GM13977 (cell line): ENCODE data around the gene CSF3.
"Not testable (repeated sequence)": the region's sequence is repeated elsewhere in the genome, so short reads cannot be mapped to it uniquely, and the experiment has no call there.

Experiments used
- DNase-seq: peaks from one replicate; pipeline ENCODE4 v3.0.0; 2012; ENCODE audit warnings: low spot score
- in situ Hi-C: fragments of 300-500 bp; cut with MboI; formaldehyde crosslinking; loops from one replicate; pipeline ENCODE4 v1.12.0; 2022; ENCODE audit warnings: low sequenced_read_pairs, low pct_unique_long_range_greater_than_20kb, mixed read lengths, inconsistent platforms; ENCODE audit not compliant: unreplicated experiment
- TF ChIP-seq, protein P1 (sequence below): IDR thresholded peaks from 2 replicates; pipeline ENCODE4 v1.5.1; 2012; ENCODE audit warnings: mild to moderate bottlenecking, control low read depth; ENCODE audit not compliant: insufficient read depth; ENCODE audit errors: extremely low read depth, missing control alignments

CSF3 gene

DNA sequence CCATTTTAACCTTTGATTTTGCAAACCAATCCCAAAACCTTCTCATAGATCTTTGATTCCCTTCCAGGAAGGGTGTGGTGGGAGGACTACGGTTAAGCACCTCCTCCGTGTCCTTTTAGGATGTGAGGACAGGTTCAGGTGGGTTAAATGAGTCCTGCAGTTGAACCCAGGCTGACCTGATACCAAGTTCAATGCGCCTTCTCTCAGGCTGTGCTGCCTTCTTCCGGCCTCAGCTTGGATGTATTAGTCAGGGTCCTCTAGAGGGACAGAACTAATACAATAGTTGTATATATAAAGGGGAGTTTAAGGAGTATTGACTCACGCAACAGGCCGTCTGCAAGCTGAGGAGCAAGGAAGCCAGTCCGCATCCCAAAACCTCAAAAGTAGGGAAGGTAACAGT, 10.5 kb upstream of the CSF3 start:
- TF ChIP-seq, protein P1, sequence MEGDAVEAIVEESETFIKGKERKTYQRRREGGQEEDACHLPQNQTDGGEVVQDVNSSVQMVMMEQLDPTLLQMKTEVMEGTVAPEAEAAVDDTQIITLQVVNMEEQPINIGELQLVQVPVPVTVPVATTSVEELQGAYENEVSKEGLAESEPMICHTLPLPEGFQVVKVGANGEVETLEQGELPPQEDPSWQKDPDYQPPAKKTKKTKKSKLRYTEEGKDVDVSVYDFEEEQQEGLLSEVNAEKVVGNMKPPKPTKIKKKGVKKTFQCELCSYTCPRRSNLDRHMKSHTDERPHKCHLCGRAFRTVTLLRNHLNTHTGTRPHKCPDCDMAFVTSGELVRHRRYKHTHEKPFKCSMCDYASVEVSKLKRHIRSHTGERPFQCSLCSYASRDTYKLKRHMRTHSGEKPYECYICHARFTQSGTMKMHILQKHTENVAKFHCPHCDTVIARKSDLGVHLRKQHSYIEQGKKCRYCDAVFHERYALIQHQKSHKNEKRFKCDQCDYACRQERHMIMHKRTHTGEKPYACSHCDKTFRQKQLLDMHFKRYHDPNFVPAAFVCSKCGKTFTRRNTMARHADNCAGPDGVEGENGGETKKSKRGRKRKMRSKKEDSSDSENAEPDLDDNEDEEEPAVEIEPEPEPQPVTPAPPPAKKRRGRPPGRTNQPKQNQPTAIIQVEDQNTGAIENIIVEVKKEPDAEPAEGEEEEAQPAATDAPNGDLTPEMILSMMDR = no peak
- no peak for DNase-seq
- in situ Hi-C loops = no loop called here

DNA sequence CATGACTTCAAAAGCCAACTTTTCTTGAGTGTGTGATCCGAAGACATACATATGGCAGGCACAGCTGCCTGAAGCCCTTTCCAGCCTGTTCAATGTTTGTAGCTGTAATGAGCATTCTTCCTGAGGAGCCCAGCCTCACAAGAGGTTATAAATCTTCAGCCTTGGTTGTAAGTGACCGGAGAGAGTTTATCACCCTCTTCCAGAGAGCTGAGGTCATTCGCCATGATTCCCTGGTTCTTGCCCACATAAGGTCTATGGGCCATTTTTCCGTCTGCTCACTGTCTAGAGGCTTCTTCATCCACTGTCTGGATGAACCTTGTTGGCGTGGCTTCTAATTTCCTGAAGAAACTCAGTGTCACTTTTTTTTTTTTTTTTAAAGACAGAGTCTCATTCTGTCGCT, 9.7 kb upstream of the CSF3 start:
- DNase-seq = no peak
- in situ Hi-C loops = no loop called here
- TF ChIP-seq, protein P1 = no peak

DNA sequence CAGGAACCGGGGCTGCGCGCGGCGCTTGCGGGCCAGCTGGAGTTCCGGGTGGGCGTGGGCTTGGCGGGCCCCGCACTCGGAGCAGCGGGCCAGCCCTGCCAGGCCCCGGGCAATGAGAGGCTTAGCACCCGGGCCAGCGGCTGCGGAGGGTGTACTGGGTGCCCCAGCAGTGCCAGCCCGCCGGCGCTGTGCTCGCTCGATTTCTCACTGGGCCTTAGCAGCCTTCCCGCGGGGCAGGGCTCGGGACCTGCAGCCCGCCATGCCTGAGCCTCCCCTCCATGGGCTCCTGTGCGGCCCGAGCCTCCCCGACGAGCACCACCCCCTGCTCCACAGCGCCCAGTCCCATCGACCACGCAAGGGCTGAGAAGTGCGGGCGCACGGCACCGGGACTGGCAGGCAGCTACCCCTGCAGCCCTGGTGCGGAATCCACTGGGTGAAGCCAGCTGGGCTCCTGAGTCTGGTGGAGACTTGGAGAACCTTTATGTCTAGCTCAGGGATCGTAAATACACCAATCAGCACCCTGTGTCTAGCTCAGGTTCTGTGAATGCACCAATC, 4.2 kb upstream of the CSF3 start:
- in situ Hi-C loops, DNase-seq: not testable (repeated sequence)

DNA sequence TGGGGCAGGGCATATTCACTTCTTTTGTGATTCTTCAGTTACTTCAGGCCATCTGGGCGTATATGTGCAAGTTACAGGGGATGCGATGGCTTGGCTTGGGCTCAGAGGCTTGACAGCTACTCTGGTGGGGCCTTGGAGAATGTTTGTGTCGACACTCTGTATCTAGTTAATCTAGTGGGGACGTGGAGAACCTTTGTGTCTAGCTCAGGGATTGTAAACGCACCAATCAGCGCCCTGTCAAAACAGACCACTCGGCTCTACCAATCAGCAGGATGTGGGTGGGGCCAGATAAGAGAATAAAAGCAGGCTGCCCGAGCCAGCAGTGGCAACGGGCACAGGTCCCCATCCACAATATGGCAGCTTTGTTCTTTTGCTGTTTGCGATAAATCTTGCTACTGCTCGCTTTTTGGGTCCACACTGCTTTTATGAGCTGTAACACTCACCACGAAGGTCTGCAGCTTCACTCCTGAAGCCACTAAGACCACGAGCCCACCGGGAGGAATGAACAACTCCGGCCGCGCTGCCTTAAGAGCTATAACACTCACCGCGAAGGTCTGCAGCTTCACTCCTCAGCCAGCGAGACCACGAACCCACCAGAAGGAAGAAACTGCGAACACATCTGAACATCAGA, 3.1 kb upstream of the CSF3 start:
- DNase-seq, in situ Hi-C loops: not testable (repeated sequence)

DNA sequence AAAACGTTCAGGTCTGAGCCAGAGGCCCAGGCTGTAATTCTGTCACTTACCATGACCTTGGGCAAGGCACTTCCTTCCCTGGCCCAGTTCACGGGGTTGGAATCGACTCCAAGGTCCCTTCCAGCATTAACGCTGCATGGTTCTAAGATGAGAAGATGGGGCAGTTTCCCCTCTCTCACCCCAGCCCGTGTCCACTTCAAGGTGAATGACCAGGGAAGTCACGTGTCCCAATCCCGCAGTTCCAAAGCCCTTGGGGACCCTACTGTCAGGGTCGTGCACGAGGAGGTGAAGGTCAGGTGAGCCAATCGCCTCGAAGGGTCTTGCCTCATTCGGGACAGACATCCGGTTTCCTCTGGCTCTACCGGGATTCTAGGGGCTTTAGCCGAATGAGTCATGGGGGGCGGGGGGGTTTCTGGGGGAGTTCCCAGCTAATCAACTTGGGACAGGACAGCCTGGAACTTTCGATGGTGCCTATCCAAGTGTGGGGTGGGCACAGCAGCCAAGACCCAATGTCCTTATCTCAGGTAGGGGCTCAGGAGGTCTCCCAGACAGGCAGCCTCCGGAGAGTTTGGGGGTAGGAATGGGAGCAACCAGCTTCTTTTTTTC, 762 bp upstream of the CSF3 start:
- TF ChIP-seq, protein P1 = no peak
- in situ Hi-C loops = no loop called here
- no peak for DNase-seq

DNA sequence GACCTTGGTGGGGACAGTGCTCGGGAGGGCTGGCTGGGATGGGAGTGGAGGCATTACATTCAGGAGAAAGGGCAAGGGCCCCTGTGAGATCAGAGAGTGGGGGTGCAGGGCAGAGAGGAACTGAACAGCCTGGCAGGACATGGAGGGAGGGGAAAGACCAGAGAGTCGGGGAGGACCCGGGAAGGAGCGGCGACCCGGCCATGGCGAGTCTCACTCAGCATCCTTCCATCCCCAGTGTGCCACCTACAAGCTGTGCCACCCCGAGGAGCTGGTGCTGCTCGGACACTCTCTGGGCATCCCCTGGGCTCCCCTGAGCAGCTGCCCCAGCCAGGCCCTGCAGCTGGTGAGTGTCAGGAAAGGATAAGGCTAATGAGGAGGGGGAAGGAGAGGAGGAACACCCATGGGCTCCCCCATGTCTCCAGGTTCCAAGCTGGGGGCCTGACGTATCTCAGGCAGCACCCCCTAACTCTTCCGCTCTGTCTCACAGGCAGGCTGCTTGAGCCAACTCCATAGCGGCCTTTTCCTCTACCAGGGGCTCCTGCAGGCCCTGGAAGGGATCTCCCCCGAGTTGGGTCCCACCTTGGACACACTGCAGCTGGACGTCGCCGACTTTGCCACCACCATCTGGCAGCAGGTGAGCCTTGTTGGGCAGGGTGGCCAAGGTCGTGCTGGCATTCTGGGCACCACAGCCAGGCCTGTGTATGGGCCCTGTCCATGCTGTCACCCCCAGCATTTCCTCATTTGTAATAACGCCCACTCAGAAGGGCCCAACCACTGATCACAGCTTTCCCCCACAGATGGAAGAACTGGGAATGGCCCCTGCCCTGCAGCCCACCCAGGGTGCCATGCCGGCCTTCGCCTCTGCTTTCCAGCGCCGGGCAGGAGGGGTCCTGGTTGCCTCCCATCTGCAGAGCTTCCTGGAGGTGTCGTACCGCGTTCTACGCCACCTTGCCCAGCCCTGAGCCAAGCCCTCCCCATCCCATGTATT, 1.1 kb downstream of the CSF3 start:
- TF ChIP-seq, protein P1 = no peak
- no peak for DNase-seq
- in situ Hi-C loops = no loop called here

DNA sequence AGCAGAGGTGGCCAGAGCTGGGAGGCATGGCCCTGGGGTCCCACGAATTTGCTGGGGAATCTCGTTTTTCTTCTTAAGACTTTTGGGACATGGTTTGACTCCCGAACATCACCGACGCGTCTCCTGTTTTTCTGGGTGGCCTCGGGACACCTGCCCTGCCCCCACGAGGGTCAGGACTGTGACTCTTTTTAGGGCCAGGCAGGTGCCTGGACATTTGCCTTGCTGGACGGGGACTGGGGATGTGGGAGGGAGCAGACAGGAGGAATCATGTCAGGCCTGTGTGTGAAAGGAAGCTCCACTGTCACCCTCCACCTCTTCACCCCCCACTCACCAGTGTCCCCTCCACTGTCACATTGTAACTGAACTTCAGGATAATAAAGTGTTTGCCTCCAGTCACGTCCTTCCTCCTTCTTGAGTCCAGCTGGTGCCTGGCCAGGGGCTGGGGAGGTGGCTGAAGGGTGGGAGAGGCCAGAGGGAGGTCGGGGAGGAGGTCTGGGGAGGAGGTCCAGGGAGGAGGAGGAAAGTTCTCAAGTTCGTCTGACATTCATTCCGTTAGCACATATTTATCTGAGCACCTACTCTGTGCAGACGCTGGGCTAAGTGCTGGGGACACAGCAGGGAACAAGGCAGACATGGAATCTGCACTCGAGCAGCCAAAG, 2.3 kb downstream of the CSF3 start:
- no peak for DNase-seq
- TF ChIP-seq, protein P1 = no peak
- in situ Hi-C loops = no loop called here
